Lung (tissue), 12 donors: ENCODE measurements around the gene RAB3GAP1. TPM values are rescaled to one million over a fixed set of nuclear protein-coding genes. Genes with fewer than 3 reads are reported as not detected.
"Not testable (repeated sequence)": the region's sequence is repeated elsewhere in the genome, so short reads cannot be mapped to it uniquely, and the experiment has no call there.

Source experiments
- ATAC-seq: fragments of 200-7000 bp; cut with Tn5 transposase; one replicate; pipeline ENCODE4 v1.9.1; 2020; ENCODE audit warnings: moderate number of reproducible peaks; ENCODE audit not compliant: insufficient read depth, low FRiP score
- DNase-seq, 3 donors: peaks; one replicate each; pipeline ENCODE4 v3.0.0-alpha.2; 2013 to 2017
- H3K27ac ChIP-seq, 2 donors: one replicate each; pipeline ENCODE4 v1.5.1; 2013; ENCODE audit warnings: mild to moderate bottlenecking in 2 of 2, moderate library complexity in 2 of 2, control low read depth in 1 of 2, inconsistent platforms in 1 of 2, low read depth in 1 of 2, low read length in 1 of 2
- H3K27me3 ChIP-seq, 3 donors: one replicate each; pipeline ENCODE4 v1.5.1; 2013; ENCODE audit warnings: low read length in 2 of 3; ENCODE audit not compliant: control insufficient read depth in 3 of 3, insufficient read depth in 3 of 3
- H3K36me3 ChIP-seq, 4 donors: one replicate each; pipeline ENCODE4 v1.5.1; 2013; ENCODE audit warnings: low read length in 4 of 4, mild to moderate bottlenecking in 1 of 4, moderate library complexity in 1 of 4; ENCODE audit not compliant: control insufficient read depth in 4 of 4, insufficient read depth in 4 of 4
- H3K4me1 ChIP-seq, 5 donors: one replicate each; pipeline ENCODE4 v1.5.1; 2013; ENCODE audit warnings: low read length in 5 of 5, mild to moderate bottlenecking in 2 of 5, moderate library complexity in 1 of 5; ENCODE audit not compliant: control insufficient read depth in 5 of 5, insufficient read depth in 5 of 5
- H3K4me3 ChIP-seq: one replicate; pipeline ENCODE4 v1.5.1; 2013; ENCODE audit warnings: mild to moderate bottlenecking, control low read depth, moderate library complexity
- H3K9ac ChIP-seq, 2 donors: one replicate each; pipeline ENCODE4 v1.5.1; 2013; ENCODE audit warnings: low read length in 2 of 2, control low read depth in 1 of 2; ENCODE audit not compliant: insufficient read depth in 1 of 2
- H3K9me3 ChIP-seq, 4 donors: one replicate each; pipeline ENCODE4 v1.5.1; 2013; ENCODE audit warnings: low read length in 3 of 4, mild to moderate bottlenecking in 1 of 4, moderate library complexity in 1 of 4; ENCODE audit not compliant: control insufficient read depth in 4 of 4, insufficient read depth in 3 of 4
- CTCF ChIP-seq: IDR thresholded peaks from 2 replicates; pipeline ENCODE4 v1.5.1; 2012; ENCODE audit warnings: mild to moderate bottlenecking; ENCODE audit errors: control extremely low read depth, extremely low read depth
- WGBS, 2 donors: extraction: QIAGEN DNeasy Blood & Tissue Kit; methylation state at CpG; one replicate each; pipeline ENCODE4 v1.1.7; 2013; 5-methylcytosine and 5-hydroxymethylcytosine counted together
- polyA plus RNA-seq, 2 donors: library from polyadenylated mRNA; stranded (reverse); fragments of 200-250 nt; gene quantifications; one replicate each; pipeline ENCODE4 v1.2.1, GENCODE V29; 2013
- total RNA-seq, 2 donors: library from RNA; depleted of rRNA in 1 of 2; stranded (reverse); fragments of >200 nt in 1 of 2; gene quantifications; one replicate each; pipeline ENCODE4 v1.2.1, GENCODE V29; 2014 to 2021
- donor health status: control.
- donor health status: control.
- donor health status: Bipolar disorder and iron deficiency.
- donor health status: healthy.
- donor health status: DM: yes; HTN: yes; CAD: no.

Gene RAB3GAP1
- total and polyA plus RNA-seq, 4 donors = 15.2 to 107 (median 25.4) TPM

DNA sequence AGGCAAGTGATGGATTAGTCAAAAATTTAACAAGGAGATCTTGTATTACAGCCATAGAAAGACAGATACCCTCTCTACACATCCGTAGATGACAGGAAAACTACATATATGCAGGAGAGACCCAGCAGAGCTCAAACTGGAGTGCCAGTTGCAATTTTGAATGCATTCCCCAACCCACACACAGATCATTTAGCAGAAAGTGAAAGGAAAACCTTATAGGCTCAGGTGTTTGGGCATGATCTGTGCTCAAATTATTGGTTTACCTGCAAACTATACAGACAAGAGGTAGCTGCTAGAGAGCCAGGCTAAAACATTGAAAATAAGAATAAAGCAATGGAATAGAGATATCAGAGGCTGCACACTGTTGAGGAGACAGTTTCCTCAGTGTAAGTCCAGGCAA lies 51.8 kb downstream of the RAB3GAP1 start:
- Histone ChIP-seq H3K27ac (no peak overlapping the region), H3K4me3 (no peak overlapping the region), H3K9me3 (peaks cover 0 to 4% (median 0%) of the 10 kb centered on the region in 4 donors), H3K4me1 (peaks cover 0 to 8% (median 0%) of the 10 kb centered on the region in 5 donors), H3K9ac (no peak overlapping the region), H3K36me3 (peaks cover 2 to 8% (median 3%) of the 10 kb centered on the region in 4 donors), H3K27me3 (no peaks in the 10 kb centered on the region)
- TF ChIP-seq CTCF = no peak
- ATAC-seq (no peak), DNase-seq (no peak)
- WGBS, 2 donors = 95 to 97% methylated on average over 1 of the region's 1 CpG

DNA sequence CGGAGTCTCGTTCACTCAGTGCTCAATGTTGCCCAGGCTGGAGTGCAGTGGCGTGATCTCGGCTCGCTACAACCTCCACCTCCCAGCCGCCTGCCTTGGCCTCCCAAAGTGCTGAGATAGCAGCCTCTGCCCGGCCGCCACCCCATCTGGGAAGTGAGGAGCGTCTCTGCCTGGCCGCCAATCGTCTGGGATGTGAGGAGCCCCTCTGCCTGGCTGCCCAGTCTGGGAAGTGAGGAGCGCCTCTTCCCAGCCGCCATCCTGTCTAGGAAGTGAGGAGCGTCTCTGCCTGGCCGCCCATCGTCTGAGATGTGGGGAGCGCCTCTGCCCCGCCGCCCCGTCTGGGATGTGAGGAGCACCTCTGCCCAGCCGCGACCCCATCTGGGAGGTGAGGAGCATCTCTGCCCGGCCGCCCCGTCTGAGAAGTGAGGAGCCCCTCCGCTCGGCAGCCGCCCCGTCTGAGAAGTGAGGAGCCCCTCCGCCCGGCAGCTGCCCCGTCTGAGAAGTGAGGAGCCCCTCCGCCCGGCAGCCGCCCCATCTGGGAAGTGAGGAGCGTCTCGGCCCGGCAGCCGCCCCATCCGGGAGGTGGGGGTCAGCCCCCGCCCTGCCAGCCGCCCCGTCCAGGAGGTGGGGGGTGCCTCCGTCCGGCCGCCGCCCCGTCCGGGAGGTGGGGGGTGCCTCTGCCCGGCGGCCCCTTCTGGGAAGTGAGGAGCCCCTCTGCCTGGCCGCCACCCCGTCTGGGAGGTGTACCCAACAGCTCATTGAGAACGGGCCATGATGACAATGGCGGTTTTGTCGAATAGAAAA lies 53.6 kb downstream of the RAB3GAP1 start:
- not testable (repeated sequence) for ATAC-seq, H3K36me3 ChIP-seq, H3K27me3 ChIP-seq, H3K27ac ChIP-seq, H3K9ac ChIP-seq, H3K4me1 ChIP-seq, H3K9me3 ChIP-seq, DNase-seq, H3K4me3 ChIP-seq
- 97 to 98% methylated on average over 36 to 55 of the region's 56 CpGs for WGBS, 2 donors

DNA sequence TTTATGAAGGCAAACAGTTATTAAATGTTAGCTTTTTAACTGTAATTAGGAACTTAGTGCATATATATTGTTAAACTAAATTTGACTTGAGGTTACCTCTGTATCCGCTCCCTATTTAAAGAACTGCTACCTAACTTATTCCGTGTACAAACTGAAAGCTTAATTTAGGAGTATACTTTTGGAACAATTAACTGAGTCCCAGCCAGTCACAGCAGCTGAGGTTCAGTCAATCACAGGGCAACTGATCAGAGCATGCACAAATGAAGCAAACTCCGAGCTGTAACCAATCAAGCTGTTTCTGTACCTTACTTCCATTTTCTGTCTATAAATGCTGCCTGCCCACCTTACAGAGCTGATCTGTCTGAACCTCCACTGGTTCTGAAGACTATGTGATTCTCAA lies 61.2 kb downstream of the RAB3GAP1 start:
- DNase-seq = no peak
- no peak for ATAC-seq
- Histone ChIP-seq H3K27ac (no peak overlapping the region), H3K36me3 (peaks cover 6 to 14% (median 11%) of the 10 kb centered on the region in 4 donors), H3K9me3 (peaks cover 0 to 4% (median 0%) of the 10 kb centered on the region in 4 donors), H3K4me1 (peaks cover 0 to 5% (median 0%) of the 10 kb centered on the region in 5 donors), H3K4me3 (no peak overlapping the region), H3K27me3 (peaks cover 0 to 2% (median 0%) of the 10 kb centered on the region in 3 donors), H3K9ac (no peak overlapping the region)
- WGBS, 2 donors = 97 to 100% methylated on average over 3 of the region's 3 CpGs
- TF ChIP-seq CTCF = no peak

- Histone ChIP-seq H3K9me3 (peaks cover 0 to 4% (median 0%) of the 10 kb centered on the region in 4 donors), H3K27me3 (no peaks in the 10 kb centered on the region), H3K4me1 (peaks cover 0 to 5% (median 0%) of the 10 kb centered on the region in 5 donors), H3K36me3 (peaks cover under 1 to 14% (median 7%) of the 10 kb centered on the region in 4 donors), H3K9ac (no peak overlapping the region), H3K4me3 (no peak overlapping the region), H3K27ac (no peak overlapping the region)
- no peak for TF ChIP-seq CTCF
- ATAC-seq = no peak
- no peak for DNase-seq
These were observed 67.5 kb downstream of the RAB3GAP1 start for GRCh38 chr2:135119582-135119981.
